Neural cell (in vitro differentiated cells): Measurements from ENCODE around the gene CD2BP2.

ENCODE experiments used
- CTCF ChIP-seq: fragments of 450-650 bp; IDR thresholded peaks from 2 replicates; pipeline ENCODE4 v1.5.1; 2014; ENCODE audit warnings: antibody characterized with exemption, mild to moderate bottlenecking, moderate library complexity; ENCODE audit not compliant: poor library complexity, severe bottlenecking
- EP300 ChIP-seq: fragments of 450-650 bp; conservative IDR thresholded peaks from 2 replicates; pipeline ENCODE4 v1.6.1; 2014; ENCODE audit warnings: antibody characterized with exemption, mild to moderate bottlenecking, moderate library complexity; ENCODE audit not compliant: poor library complexity, severe bottlenecking
- EZH2 ChIP-seq: fragments of 200-600, 300-800 bp; shearing (Covaris generic), sonication (generic); IDR thresholded peaks from 2 replicates; pipeline ENCODE4 v1.6.1; 2014; ENCODE audit warnings: antibody characterized with exemption, low read length, borderline replicate concordance, mild to moderate bottlenecking; ENCODE audit not compliant: insufficient read depth, poor library complexity, severe bottlenecking
- SMC3 ChIP-seq: fragments of 450-650 bp; conservative IDR thresholded peaks from 2 replicates; pipeline ENCODE4 v1.6.1; 2014; ENCODE audit warnings: antibody characterized with exemption, mild to moderate bottlenecking, moderate library complexity; ENCODE audit not compliant: poor library complexity

GRCh38 chr16:30365200-30365599 lies 10.1 kb upstream of the CD2BP2 start:
- TF ChIP-seq SMC3 (no peak), CTCF (no peak), EP300 (no peak), EZH2 (no peak)
